Transverse colon (tissue), 4 donors: ENCODE data around the gene FRS3. TPM values are rescaled to one million over a fixed set of nuclear protein-coding genes. Genes with fewer than 3 reads are reported as not detected.

Experiments
- DNase-seq: peaks from one replicate; pipeline ENCODE4 v3.0.0-alpha.2; 2019
- H3K27ac ChIP-seq, 4 donors: fragments of 200-600 bp; sonication (generic); 2 replicates each; pipeline ENCODE4 v1.5.1; 2016 to 2018; ENCODE audit warnings: inconsistent platforms in 4 of 4
- H3K27me3 ChIP-seq: fragments of 200-600 bp; sonication (generic); 2 replicates; pipeline ENCODE4 v1.5.1; 2017; ENCODE audit warnings: inconsistent platforms
- H3K36me3 ChIP-seq, 4 donors: fragments of 200-600 bp; sonication (generic); 2 replicates each; pipeline ENCODE4 v1.5.1; 2017 to 2019; ENCODE audit warnings: inconsistent platforms in 4 of 4
- H3K4me1 ChIP-seq, 4 donors: fragments of 200-600 bp; sonication (generic); 2 replicates each; pipeline ENCODE4 v1.5.1; 2017 to 2020; ENCODE audit warnings: inconsistent platforms in 4 of 4
- H3K4me3 ChIP-seq, 4 donors: fragments of 200-600 bp; sonication (generic); 1 replicate in 1 of 4; 2 replicates in 3 of 4; pipeline versions ENCODE4 v1.5.1 to v1.6.1; 2017 to 2019; ENCODE audit warnings: inconsistent platforms in 4 of 4
- H3K9me3 ChIP-seq, 2 donors: fragments of 200-600 bp; sonication (generic); 2 replicates each; pipeline ENCODE4 v1.5.1; 2017 to 2019; ENCODE audit warnings: inconsistent platforms in 2 of 2
- EP300 ChIP-seq: sonication (generic); formaldehyde crosslinking; IDR thresholded peaks from one replicate; pipeline ENCODE4 v1.6.1; 2017; ENCODE audit warnings: antibody characterized with exemption, low read depth
- POLR2A ChIP-seq: fragments of 450-650 bp; IDR thresholded peaks from one replicate; pipeline ENCODE4 v1.6.1; 2016; ENCODE audit warnings: antibody characterized with exemption, mild to moderate bottlenecking, moderate library complexity
- POLR2AphosphoS5 ChIP-seq, 3 donors: sonication (generic); formaldehyde crosslinking; IDR thresholded peaks; one replicate each; pipeline ENCODE4 v1.6.1; 2016; ENCODE audit warnings: antibody characterized with exemption in 3 of 3
- WGBS, 2 donors: methylation state at CpG; one replicate each; pipeline ENCODE4 v1.1.5; 2018; ENCODE audit warnings: low coverage in 1 of 2; 5-methylcytosine and 5-hydroxymethylcytosine counted together
- in situ Hi-C, 4 donors: fragments of 200-750 bp; cut with MboI; loops; one replicate each; pipeline versions ENCODE4 v1.15.0 to v1.15.1; 2017; ENCODE audit warnings: low sequenced_read_pairs in 3 of 4, low pct_ligation_motif_present in 1 of 4, low pct_unique_long_range_greater_than_20kb in 1 of 4
- intact Hi-C: fragments of 100-400 bp; cut with DNase I; formaldehyde crosslinking; loops from one replicate; pipeline ENCODE4 v1.15.1; 2023; ENCODE audit warnings: low total_unique reads
- total RNA-seq, 4 donors: library from RNA; depleted of rRNA; stranded (reverse); fragments of >200 nt; gene quantifications; one replicate each; pipeline ENCODE4 v1.1.0, GENCODE V29; 2016
- TF ChIP-seq, protein P1 (sequence below), 5 experiments: fragments of 200-600 bp in 3 of 5; fragments of 450-650 bp in 2 of 5; sonication (generic) in 3 of 5; IDR thresholded peaks; 1 replicate in 2 of 5; 2 replicates in 3 of 5; pipeline ENCODE4 v1.5.1; 2016 to 2017; ENCODE audit warnings: antibody characterized with exemption in 5 of 5, inconsistent platforms in 3 of 5, mild to moderate bottlenecking in 2 of 5, moderate library complexity in 1 of 5

The FRS3 gene
- total RNA-seq, 4 donors from 2014 or later: 2.8 to 4.5 (median 3.2) TPM

GRCh38 chr6:41796474-41796873 lies 16.8 kb upstream of the FRS3 start:
- no peaks in the 10 kb centered on the region for H3K36me3 ChIP-seq
- no peak overlapping the region for H3K27ac ChIP-seq
- no peak for DNase-seq
- no peaks in the 10 kb centered on the region for H3K9me3 ChIP-seq
- 80 to 81% methylated on average over 1 to 2 of the region's 2 CpGs for WGBS, 2 donors
- no peak overlapping the region for H3K4me3 ChIP-seq
- in situ Hi-C loops: loop anchor here in 1 of 4 donors (25.0 kb wide), 1 partner anchor 116 kb away; the partner anchor contains the start of genes BYSL and MED20
- intact Hi-C loops: no loop called here
- H3K4me1 ChIP-seq: no peaks in the 10 kb centered on the region
- H3K27me3 ChIP-seq: no peaks in the 10 kb centered on the region
- no peak for TF ChIP-seq EP300
- no peak for TF ChIP-seq POLR2AphosphoS5 (IDR thresholded peaks at IDR 0.05)
- TF ChIP-seq, protein P1, sequence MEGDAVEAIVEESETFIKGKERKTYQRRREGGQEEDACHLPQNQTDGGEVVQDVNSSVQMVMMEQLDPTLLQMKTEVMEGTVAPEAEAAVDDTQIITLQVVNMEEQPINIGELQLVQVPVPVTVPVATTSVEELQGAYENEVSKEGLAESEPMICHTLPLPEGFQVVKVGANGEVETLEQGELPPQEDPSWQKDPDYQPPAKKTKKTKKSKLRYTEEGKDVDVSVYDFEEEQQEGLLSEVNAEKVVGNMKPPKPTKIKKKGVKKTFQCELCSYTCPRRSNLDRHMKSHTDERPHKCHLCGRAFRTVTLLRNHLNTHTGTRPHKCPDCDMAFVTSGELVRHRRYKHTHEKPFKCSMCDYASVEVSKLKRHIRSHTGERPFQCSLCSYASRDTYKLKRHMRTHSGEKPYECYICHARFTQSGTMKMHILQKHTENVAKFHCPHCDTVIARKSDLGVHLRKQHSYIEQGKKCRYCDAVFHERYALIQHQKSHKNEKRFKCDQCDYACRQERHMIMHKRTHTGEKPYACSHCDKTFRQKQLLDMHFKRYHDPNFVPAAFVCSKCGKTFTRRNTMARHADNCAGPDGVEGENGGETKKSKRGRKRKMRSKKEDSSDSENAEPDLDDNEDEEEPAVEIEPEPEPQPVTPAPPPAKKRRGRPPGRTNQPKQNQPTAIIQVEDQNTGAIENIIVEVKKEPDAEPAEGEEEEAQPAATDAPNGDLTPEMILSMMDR (IDR thresholded peaks at IDR 0.05): no peak
- no peak for TF ChIP-seq POLR2A

- DNase-seq: no peak
- TF ChIP-seq POLR2AphosphoS5 (IDR thresholded peaks at IDR 0.05) (no peak), POLR2A (no peak), EP300 (no peak)
- TF ChIP-seq, protein P1 (IDR thresholded peaks at IDR 0.05): no peak
- in situ Hi-C loops (loop anchor here in 1 of 4 donors (25.0 kb wide), 1 partner anchor 120 kb away; the partner anchor contains the start of genes BYSL and MED20), intact Hi-C loops (no loop called here)
- H3K36me3 ChIP-seq: peaks cover 0 to 14% (median 5%) of the 10 kb centered on the region in 4 donors
- H3K27me3 ChIP-seq: no peaks in the 10 kb centered on the region
- peaks cover 0 to 9% (median 5%) of the 10 kb centered on the region in 4 donors for H3K4me1 ChIP-seq
- no peak overlapping the region for H3K27ac ChIP-seq
- H3K4me3 ChIP-seq: no peak overlapping the region
- 60 to 88% methylated on average over 1 to 4 of the region's 4 CpGs for WGBS, 2 donors
- H3K9me3 ChIP-seq: no peaks in the 10 kb centered on the region
Measured at GRCh38 chr6:41791984-41792383, 12.3 kb upstream of the FRS3 start.

DNA sequence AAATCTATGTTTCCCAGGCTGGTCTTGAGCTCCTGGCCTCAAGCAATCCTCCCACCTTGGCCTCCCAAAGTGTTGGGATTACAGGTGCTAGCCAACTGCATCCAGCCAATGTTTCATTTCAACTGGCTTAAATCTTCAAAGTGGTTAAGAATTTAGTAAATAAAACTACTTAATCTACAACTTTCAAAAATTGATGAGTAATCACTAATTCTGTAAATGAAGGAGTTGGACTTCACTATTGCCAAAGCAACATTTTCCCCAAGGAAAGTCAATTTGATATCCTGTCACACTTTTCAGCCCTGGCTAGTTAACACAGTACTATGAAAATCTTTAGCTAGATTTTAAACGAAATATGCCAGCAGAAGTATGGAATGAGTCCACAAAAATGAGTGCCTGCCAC lies 11.6 kb upstream of the FRS3 start:
- in situ Hi-C loops (loop anchor here in 1 of 4 donors (25.0 kb wide), 1 partner anchor 121 kb away; the partner anchor contains the start of genes BYSL and MED20), intact Hi-C loops (no loop called here)
- Histone ChIP-seq H3K27me3 (no peaks in the 10 kb centered on the region), H3K36me3 (peaks cover 0 to 14% (median 5%) of the 10 kb centered on the region in 4 donors), H3K4me1 (peaks cover 0 to 9% (median 6%) of the 10 kb centered on the region in 4 donors), H3K27ac (no peak overlapping the region), H3K9me3 (no peaks in the 10 kb centered on the region), H3K4me3 (no peak overlapping the region)
- 75 to 80% methylated on average over 1 of the region's 1 CpG for WGBS, 2 donors
- no peak for TF ChIP-seq POLR2A
- no peak for TF ChIP-seq EP300
- TF ChIP-seq POLR2AphosphoS5 (IDR thresholded peaks at IDR 0.05): no peak
- TF ChIP-seq, protein P1 (IDR thresholded peaks at IDR 0.05): no peak
- no peak for DNase-seq

DNA sequence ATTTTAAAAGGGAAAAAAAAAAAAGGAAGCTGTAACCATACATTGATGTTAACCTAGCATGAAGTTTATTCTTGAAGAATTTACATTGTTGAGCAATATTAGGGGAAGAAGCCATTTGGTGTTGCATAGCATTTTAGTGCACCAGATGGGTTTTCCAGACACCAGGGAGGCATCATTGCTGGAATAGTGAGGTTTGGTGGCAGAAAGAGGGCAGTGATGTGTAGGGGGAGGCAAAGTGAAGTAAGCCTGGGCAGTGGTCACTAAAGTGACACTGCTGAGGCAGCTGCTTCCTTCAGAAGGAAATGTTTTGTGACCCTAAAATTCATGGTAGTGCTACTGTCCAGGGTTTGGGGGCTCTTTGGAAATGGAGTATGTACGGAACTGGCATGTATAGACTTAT lies 10.3 kb upstream of the FRS3 start:
- in situ Hi-C loops: loop anchor here in 1 of 4 donors (25.0 kb wide), 1 partner anchor 122 kb away; the partner anchor contains the start of genes BYSL and MED20
- 94 to 100% methylated on average over 1 of the region's 1 CpG for WGBS, 2 donors
- peaks cover 0 to 14% (median 5%) of the 10 kb centered on the region in 4 donors for H3K36me3 ChIP-seq

More for the DNA sequence above, 10.3 kb upstream of the FRS3 start:
- peaks cover 7 to 18% (median 17%) of the 10 kb centered on the region in 4 donors for H3K4me1 ChIP-seq
- no peak for DNase-seq
- H3K9me3 ChIP-seq: no peaks in the 10 kb centered on the region
- H3K27me3 ChIP-seq: no peaks in the 10 kb centered on the region
- no peak for TF ChIP-seq POLR2A
- no peak for TF ChIP-seq EP300
- no peak for TF ChIP-seq POLR2AphosphoS5 (IDR thresholded peaks at IDR 0.05)
- TF ChIP-seq, protein P1 (IDR thresholded peaks at IDR 0.05): no peak
- no peak overlapping the region for H3K27ac ChIP-seq
- no peak overlapping the region for H3K4me3 ChIP-seq
- intact Hi-C loops: no loop called here
